ENCODE data around the gene EML3. TPM values are rescaled to one million over a fixed set of nuclear protein-coding genes. Genes with fewer than 3 reads are reported as not detected.
"Not testable (repeated sequence)": the region's sequence is repeated elsewhere in the genome, so short reads cannot be mapped to it uniquely, and the experiment has no call there.

EML3 gene
- total RNA-seq, 2 experiments from 2014 or later: 120 to 144 TPM

- DNase-seq; ATAC-seq; H3K9me3 Mint-ChIP-seq (ENCODE audit: insufficient read depth); H3K27me3 Mint-ChIP-seq (ENCODE audit: low read depth); H3K4me3 Mint-ChIP-seq: not testable (repeated sequence)
- ChIA-PET POLR2A (interaction anchor here (1.9 to 2.0 kb wide), 2 partner anchors 10 to 135 kb away, joined by 7 to 8 read pairs; no protein-coding TSS in a partner anchor), CTCF (interaction anchor here (1.0 to 12.7 kb wide), 13 partner anchors 9 to 222 kb away, joined by 3 to 294 read pairs (median 9); partner anchors contain the start of genes AHNAK, SCGB1A1 and TUT1)
- peak overlapping the region; percentile 80 for H3K27ac Mint-ChIP-seq
- peaks cover 60% of the 10 kb centered on the region for H3K36me3 Mint-ChIP-seq (ENCODE audit: low read depth)
- H3K4me1 Mint-ChIP-seq (ENCODE audit: low read depth): peaks cover 74% of the 10 kb centered on the region
These were observed 52.9 kb downstream of the EML3 start for GRCh38 chr11:62559626-62560025.

DNA sequence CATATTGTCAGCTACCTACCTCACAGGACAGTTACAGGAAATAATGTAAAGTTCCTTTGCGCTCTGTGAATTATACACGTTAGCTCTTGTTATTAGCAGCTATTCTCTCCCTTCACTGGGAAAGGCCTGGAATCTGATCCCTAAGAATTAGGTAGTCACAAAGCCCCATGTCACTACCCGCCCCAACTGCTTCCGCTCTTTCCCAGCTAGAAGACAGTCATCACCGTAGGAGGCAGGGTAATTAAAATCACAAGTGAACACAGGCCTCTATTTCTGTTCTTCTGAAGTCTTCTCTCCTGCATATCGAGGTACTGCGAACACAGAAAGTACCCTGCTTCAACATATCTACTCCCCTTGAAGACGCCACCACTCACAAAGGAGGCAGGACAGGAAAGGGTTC, 53.4 kb downstream of the EML3 start:
- peaks cover 78% of the 10 kb centered on the region for H3K4me1 Mint-ChIP-seq (ENCODE audit: low read depth)
- ChIA-PET POLR2A (interaction anchor here (1.3 to 2.9 kb wide), 3 partner anchors 11 to 135 kb away, joined by 3 to 36 read pairs (median 7); no protein-coding TSS in a partner anchor), CTCF (interaction anchor here (1.0 to 12.7 kb wide), 12 partner anchors 12 to 221 kb away, joined by 3 to 294 read pairs (median 8); partner anchors contain the start of genes AHNAK, SCGB1A1 and TUT1)
- no peak overlapping the region for H3K4me3 Mint-ChIP-seq
- ATAC-seq: no peak
- H3K27ac Mint-ChIP-seq: peak overlapping the region; percentile 80
- peaks cover 63% of the 10 kb centered on the region for H3K36me3 Mint-ChIP-seq (ENCODE audit: low read depth)
- no peak for DNase-seq
- H3K9me3 Mint-ChIP-seq (ENCODE audit: insufficient read depth): no peaks in the 10 kb centered on the region
- H3K27me3 Mint-ChIP-seq (ENCODE audit: low read depth): no peaks in the 10 kb centered on the region

DNA sequence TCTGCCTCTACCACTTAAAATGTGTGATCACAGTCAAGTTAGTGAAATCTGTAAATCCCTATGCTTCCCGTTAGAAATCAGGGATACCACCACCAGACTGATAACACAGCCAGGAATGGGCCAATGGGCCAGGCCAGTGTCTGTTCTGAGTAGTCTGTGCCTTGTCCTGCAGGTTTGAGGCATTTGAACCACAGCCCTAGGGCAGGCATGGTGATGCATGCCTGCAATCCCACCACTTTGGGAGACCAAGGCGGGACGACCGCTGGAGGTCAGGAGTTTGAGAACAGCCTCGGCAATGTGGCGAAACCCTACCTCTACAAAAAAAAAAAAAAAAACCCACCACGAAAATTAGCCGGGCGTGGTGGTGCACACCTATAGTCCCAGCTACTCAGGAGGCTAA, 53.9 kb downstream of the EML3 start:
- H3K27ac Mint-ChIP-seq: peak overlapping the region; percentile 28
- ATAC-seq (no peak), DNase-seq (no peak)
- no peak overlapping the region for H3K4me3 Mint-ChIP-seq
- CTCF ChIA-PET: interaction anchor here (1.0 to 12.7 kb wide), 9 partner anchors 12 to 181 kb away, joined by 3 to 294 read pairs (median 16); partner anchors contain the start of genes AHNAK and TUT1
- no peaks in the 10 kb centered on the region for H3K27me3 Mint-ChIP-seq (ENCODE audit: low read depth)
- H3K36me3 Mint-ChIP-seq (ENCODE audit: low read depth): peaks cover 60% of the 10 kb centered on the region
- POLR2A ChIA-PET: interaction anchor here (1.3 to 2.9 kb wide), 2 partner anchors 15 to 134 kb away, joined by 3 to 36 read pairs; no protein-coding TSS in a partner anchor
- no peaks in the 10 kb centered on the region for H3K9me3 Mint-ChIP-seq (ENCODE audit: insufficient read depth)
- peaks cover 80% of the 10 kb centered on the region for H3K4me1 Mint-ChIP-seq (ENCODE audit: low read depth)

DNA sequence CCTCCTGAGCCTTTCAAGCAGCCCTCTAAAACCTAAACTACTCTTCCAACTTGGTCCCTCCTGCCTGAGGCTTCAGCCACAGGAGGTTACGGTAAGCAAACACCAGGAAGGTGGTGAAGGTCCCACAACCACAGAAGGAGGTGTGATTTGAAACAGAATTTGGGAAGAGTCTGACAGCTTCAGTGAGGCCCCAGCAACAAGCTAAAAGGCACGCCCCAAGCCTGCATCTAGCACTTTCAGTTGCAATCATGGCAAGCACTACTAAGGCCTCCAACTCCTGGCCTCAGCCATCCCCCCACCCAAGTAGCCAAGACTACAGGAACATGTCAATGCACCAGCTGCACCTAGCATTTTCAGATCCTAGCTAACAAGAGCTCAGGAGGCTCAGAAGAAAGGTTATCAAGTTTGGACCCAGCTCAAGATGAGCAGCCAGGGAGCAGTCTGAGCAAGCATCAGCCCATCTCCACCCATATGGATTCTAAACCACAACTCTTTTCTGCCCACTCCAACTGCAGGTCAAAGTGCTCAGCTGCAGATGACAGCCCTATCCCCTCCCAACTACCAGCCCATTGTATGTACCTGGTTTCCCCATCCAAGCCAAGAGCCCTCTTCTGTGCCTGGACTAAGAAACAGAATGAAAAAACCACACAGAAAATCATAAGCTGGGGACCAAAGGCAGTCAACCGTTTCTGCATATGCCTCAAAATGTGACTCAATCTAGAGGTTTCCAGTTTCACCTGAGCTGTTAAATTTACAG, 55.5 kb downstream of the EML3 start:
- H3K4me1 Mint-ChIP-seq (ENCODE audit: low read depth): peaks cover 92% of the 10 kb centered on the region
- H3K4me3 Mint-ChIP-seq: peak overlapping the region; percentile 66
- H3K36me3 Mint-ChIP-seq (ENCODE audit: low read depth): peaks cover 50% of the 10 kb centered on the region
- no peaks in the 10 kb centered on the region for H3K9me3 Mint-ChIP-seq (ENCODE audit: insufficient read depth)
- DNase-seq (peak; percentile 91), ATAC-seq (peak; percentile 34)
- ChIA-PET CTCF (interaction anchor here (0.6 to 12.7 kb wide), 20 partner anchors 8 to 562 kb away, joined by 3 to 294 read pairs (median 4); partner anchors contain the start of genes AHNAK, EEF1G, MTA2 and SCGB1A1), POLR2A (interaction anchor here (0.6 to 3.1 kb wide), 15 partner anchors 8 to 1691 kb away, joined by 3 to 36 read pairs (median 4); partner anchors contain the start of genes AHNAK, C11orf98, CSKMT and EEF1G)
- peak overlapping the region; percentile 95 for H3K27ac Mint-ChIP-seq
- H3K27me3 Mint-ChIP-seq (ENCODE audit: low read depth): no peaks in the 10 kb centered on the region

GRCh38 chr11:62556108-62556874, 56.3 kb downstream of the EML3 start:
- H3K27me3 Mint-ChIP-seq (ENCODE audit: low read depth): no peaks in the 10 kb centered on the region
- peak overlapping the region; percentile 66 for H3K4me3 Mint-ChIP-seq
- DNase-seq (peak; percentile 94), ATAC-seq (peak; percentile 72)
- H3K27ac Mint-ChIP-seq: peak overlapping the region; percentile 95
- H3K9me3 Mint-ChIP-seq (ENCODE audit: insufficient read depth): no peaks in the 10 kb centered on the region
- H3K4me1 Mint-ChIP-seq (ENCODE audit: low read depth): peaks cover 95% of the 10 kb centered on the region
- ChIA-PET POLR2A (interaction anchor here (0.7 to 3.1 kb wide), 21 partner anchors 9 to 589 kb away, joined by 3 to 36 read pairs (median 4); partner anchors contain the start of genes AHNAK, C11orf98, CSKMT and EEF1G), CTCF (interaction anchor here (0.7 to 12.7 kb wide), 21 partner anchors 9 to 325 kb away, joined by 3 to 294 read pairs (median 5); partner anchors contain the start of genes AHNAK, EEF1G, MTA2 and SCGB1A1)
- peaks cover 49% of the 10 kb centered on the region for H3K36me3 Mint-ChIP-seq (ENCODE audit: low read depth)

GRCh38 chr11:62555464-62556107, 57.0 kb downstream of the EML3 start:
- Mint-ChIP-seq H3K27ac (peak overlapping the region; percentile 95), H3K4me3 (peak overlapping the region; percentile 66), H3K4me1 (ENCODE audit: low read depth) (peaks cover 98% of the 10 kb centered on the region), H3K36me3 (ENCODE audit: low read depth) (peaks cover 43% of the 10 kb centered on the region), H3K27me3 (ENCODE audit: low read depth) (peaks cover 4% of the 10 kb centered on the region), H3K9me3 (ENCODE audit: insufficient read depth) (no peaks in the 10 kb centered on the region)
- DNase-seq (peak; percentile 76), ATAC-seq (peak; percentile 37)
- POLR2A ChIA-PET: interaction anchor here (0.6 to 3.1 kb wide), 17 partner anchors 9 to 588 kb away, joined by 3 to 15 read pairs (median 3); partner anchors contain the start of genes AHNAK, C11orf98, CSKMT and EEF1G
- CTCF ChIA-PET: interaction anchor here (0.7 to 12.7 kb wide), 11 partner anchors 9 to 276 kb away, joined by 3 to 294 read pairs (median 4); partner anchors contain the start of genes AHNAK, EEF1G and STX5

GRCh38 chr11:62554387-62555167, 58.0 kb downstream of the EML3 start:
- Mint-ChIP-seq H3K9me3 (ENCODE audit: insufficient read depth) (no peaks in the 10 kb centered on the region), H3K4me3 (peak overlapping the region; percentile 66), H3K36me3 (ENCODE audit: low read depth) (peaks cover 34% of the 10 kb centered on the region), H3K27ac (peak overlapping the region; percentile 95), H3K27me3 (ENCODE audit: low read depth) (peaks cover 10% of the 10 kb centered on the region), H3K4me1 (ENCODE audit: low read depth) (peaks cover 96% of the 10 kb centered on the region)
- ATAC-seq (no peak), DNase-seq (no peak)
- ChIA-PET POLR2A (interaction anchor here (1.0 to 3.6 kb wide), 14 partner anchors 8 to 587 kb away, joined by 3 to 17 read pairs (median 5); partner anchors contain the start of genes AHNAK, C11orf98, CSKMT and EEF1G), CTCF (interaction anchor here (0.7 to 12.7 kb wide), 9 partner anchors 8 to 232 kb away, joined by 3 to 294 read pairs (median 4); partner anchors contain the start of genes AHNAK and EEF1G)

DNA sequence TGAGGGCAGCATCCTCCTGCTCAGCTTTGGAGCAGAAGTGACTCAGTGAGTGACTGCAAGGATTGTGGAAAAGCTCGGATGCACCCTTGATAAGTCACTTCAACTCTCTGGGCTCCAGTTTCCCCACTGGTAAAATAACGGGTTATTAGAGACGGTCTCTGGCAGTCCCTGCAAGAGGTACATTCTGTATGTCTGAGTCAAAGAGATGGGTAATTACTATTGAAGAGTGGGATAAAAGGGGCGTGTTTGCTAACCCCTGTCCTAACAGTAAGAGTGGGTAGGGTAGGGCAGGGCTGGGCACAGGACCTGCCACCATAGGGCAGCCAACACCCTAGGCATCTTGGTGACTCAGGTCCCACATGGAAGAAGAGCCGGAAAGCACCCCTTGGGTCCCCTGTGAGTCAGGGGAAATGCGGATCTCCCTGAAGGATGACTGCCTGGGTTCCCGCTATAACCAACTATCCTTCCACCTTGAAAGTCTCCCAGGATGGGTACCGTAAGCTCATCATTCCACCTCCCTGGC, 58.7 kb downstream of the EML3 start:
- ATAC-seq (no peak), DNase-seq (no peak)
- Mint-ChIP-seq H3K36me3 (ENCODE audit: low read depth) (peaks cover 27% of the 10 kb centered on the region), H3K27me3 (ENCODE audit: low read depth) (peaks cover 11% of the 10 kb centered on the region), H3K27ac (peak overlapping the region; percentile 95), H3K4me1 (ENCODE audit: low read depth) (peaks cover 89% of the 10 kb centered on the region), H3K4me3 (no peak overlapping the region), H3K9me3 (ENCODE audit: insufficient read depth) (no peaks in the 10 kb centered on the region)
- POLR2A ChIA-PET: interaction anchor here (1.2 to 3.6 kb wide), 4 partner anchors 11 to 287 kb away, joined by 3 to 17 read pairs (median 10); partner anchors contain the start of gene TUT1
- CTCF ChIA-PET: interaction anchor here (0.7 to 11.4 kb wide), 4 partner anchors 7 to 161 kb away, joined by 3 to 266 read pairs (median 4); no protein-coding TSS in a partner anchor

GRCh38 chr11:62553080-62553838, 59.3 kb downstream of the EML3 start:
- peaks cover 84% of the 10 kb centered on the region for H3K4me1 Mint-ChIP-seq (ENCODE audit: low read depth)
- peaks cover 20% of the 10 kb centered on the region for H3K36me3 Mint-ChIP-seq (ENCODE audit: low read depth)
- H3K27me3 Mint-ChIP-seq (ENCODE audit: low read depth): peaks cover 16% of the 10 kb centered on the region
- peak overlapping the region; percentile 95 for H3K27ac Mint-ChIP-seq
- H3K9me3 Mint-ChIP-seq (ENCODE audit: insufficient read depth): no peaks in the 10 kb centered on the region
- CTCF ChIA-PET: interaction anchor here (0.8 to 11.4 kb wide), 7 partner anchors 8 to 163 kb away, joined by 3 to 266 read pairs (median 3); partner anchors contain the start of gene EEF1G
- H3K4me3 Mint-ChIP-seq: peak overlapping the region; percentile 21
- ATAC-seq (no peak), DNase-seq (peak; percentile 65)
- POLR2A ChIA-PET: interaction anchor here (1.1 to 3.6 kb wide), 6 partner anchors 11 to 288 kb away, joined by 3 to 17 read pairs (median 7); partner anchors contain the start of genes C11orf98, CSKMT, EEF1G and TUT1

Measured in activated CD8-positive, alpha-beta T cell treated with anti-CD3 and anti-CD28 coated beads, Interleukin-2, amount 10 ng/mL, durations not matched to agents 7 days and 5 days (primary cell).